Measurements from ENCODE around the gene RNASEH2B.

Gene RNASEH2B

DNA sequence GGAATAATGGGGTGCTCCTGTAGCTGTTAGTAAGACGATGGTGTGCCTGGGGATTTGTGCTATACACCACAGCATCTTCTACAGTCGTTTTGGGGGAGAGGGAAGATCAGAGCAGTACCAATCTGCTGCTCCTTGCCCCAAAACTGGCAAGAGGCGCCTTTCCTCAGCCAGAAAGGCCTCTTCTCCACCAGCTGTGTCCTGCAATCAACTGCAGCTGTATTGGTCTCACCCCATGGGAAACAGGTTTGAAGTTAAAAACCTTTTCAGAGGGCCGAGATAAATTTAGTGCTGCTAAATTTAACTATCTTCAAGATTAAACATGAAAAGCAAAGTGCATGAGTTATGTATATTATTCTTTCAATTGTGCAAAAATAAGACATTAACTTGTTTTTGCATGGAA is 1.2 kb upstream of the RNASEH2B start:
- no peak for DNase-seq

DNA sequence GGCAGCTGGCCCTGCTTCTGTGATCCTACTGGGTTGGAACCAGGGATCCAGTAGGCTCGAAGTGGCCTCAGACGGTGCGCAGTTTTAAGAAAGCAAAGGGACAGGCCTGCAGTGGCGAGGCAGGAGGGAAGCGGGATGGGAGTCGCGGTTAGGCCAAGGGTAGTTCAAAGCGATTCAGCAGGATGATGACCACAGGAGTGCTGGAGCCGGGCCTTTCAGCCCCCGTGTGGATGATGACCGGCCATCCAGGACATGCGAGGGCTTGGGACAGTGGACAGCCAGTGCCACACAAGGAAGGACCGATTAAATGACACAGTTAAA is 854 bp downstream of the RNASEH2B start:
- peak in 1 of 2 experiments; percentile 45 for DNase-seq

DNA sequence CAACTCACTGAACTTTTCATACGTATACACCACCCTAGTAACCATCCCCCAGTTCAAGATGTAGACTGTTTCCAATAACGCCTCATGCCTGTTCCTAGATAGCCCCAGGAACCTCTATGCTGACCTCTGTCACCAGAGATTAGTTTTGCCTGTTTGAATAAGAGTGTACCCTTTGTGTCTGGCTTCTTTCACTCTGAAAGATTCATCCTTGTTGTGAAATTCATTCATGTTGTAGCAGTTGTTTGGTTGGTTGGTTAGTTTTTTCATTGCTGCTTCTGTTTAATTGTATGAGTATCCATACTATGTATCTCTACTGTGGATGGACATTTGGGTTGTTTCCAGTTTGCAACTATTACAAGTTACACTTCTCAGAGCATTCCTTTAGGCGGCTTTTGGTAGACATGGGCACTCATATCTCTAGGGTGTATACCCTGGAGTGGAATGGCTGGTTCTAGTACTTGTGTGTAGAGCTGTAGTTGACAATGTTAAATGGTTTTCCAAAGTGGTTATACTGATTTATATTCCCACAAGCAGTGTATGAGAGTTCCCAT is 1.6 kb downstream of the RNASEH2B start:
- peak in 1 of 2 experiments; percentile 15 for DNase-seq

DNA sequence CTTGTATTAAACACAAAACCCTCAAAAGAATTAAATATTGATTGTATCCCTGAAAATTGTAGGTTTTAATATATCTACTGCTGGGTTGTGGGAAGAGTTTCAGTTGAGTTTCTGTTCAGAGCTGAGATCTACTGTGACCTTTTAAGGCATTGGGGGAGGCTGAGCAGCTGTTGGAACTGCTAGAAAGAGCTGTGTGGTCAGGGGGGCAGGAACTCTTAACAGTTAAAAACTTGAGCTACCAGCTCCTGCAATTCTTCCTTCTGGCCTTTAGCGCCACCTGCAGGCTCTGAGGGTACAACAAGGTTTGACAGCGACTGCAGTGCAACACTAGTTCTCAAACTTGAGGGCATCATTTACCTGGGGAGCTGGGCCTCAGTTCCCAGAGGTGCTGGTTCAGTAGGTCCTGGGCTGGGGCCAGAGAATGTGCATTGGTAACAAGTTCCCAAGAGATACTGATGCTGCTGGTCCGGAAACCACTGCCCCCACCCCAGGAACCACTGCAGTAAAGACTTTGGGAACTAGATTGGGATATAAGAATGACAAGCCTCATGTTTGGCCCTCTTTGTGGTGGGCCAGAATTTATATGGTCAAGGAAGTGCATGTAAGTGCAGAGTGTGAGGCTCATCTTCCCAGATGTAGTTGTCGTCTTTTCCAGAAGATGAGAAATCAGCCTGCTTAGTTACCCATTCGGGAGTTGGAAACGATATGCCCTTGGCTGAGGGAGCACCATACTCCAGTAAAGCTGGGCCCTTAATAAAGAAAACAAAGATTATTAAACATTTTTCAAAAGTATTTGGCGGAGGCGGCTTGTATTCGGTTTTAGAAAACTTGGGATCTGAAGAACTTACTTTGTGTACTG is 2.6 kb downstream of the RNASEH2B start:
- DNase-seq = peak; percentile 69 to 92

DNA sequence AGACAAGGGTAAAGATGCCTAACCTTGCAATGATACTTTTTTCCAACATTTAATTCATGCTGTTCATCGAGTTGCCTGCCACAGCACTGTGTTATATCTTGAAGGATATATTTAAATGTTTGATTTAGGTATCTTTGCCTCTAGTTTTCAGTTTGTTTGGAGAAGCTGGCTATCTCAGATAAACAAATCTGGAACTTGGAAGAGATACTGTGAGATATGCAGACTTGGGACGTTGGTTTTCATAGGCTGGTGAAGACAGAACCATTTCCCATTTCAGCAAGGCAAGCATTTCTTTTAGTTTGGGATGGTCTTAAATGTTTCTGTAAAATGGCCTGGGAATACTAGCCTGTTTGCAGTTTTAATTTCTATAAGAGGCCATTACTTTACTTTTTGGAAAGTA is 3.3 kb downstream of the RNASEH2B start:
- DNase-seq = no peak

DNA sequence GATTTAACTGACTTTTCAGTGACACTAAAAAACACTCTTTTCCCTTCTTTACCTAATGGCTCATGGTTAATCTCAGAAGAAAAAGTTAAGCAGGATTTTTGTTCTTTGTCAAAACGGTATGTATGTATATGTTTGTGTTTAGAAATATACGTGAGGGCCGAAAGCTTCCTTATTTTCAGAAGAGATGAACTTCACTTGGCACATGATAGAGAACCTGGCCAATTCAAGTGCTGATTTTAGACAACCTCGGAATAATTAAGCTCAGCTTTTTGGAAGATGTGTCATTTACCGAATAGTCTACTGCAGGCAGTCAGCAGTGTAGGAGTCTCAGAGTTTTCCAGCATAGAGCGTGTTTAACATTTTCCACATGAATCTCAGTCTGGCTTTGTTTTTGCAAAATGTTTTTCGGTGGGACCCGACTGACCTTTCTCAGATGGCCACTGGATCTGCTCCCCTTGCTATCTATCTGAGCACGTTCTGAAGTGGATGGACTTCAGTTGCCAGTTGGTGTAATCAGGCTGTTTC is 4.6 kb downstream of the RNASEH2B start:
- DNase-seq = no peak

DNA sequence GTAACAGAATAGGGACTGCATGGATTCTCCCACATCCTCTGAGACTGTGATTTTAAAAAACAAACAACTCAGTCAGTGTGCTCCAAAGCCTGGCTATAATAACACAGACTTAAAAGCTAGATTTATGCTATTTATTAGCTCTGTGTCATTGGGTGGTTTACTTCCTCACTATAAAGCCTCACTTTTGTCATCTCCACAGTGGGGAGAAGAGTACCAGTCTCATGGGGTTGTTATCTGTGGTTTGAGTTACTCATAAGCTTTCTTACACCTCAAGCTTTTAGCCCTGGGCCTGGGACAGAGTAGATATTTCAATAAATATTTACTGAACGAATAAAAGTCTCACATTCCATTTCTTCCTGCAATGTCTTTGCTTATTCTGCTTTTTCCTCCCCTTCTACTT is 5.3 kb downstream of the RNASEH2B start:
- DNase-seq = no peak

DNA sequence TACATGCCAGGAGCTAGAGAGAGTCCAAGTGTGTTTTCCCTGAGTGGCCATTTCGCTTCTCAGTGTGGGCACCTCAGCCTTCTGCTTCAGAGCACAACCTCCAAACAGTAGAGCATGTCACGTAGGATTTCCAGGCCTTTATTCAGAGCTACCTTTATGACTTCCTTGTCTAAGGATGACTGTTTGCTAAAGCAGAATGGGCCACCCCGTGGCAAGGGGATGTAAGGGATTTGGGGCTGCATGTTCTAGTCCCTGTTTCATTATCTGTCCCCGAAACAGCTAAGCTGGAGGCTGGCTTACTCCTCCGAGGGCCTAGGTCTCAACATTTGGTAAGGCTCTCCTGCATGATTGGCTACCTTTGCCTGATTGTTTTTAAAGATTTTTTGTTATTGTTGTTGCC is 6.0 kb downstream of the RNASEH2B start:
- peak in 1 of 2 experiments; percentile 11 for DNase-seq

DNA sequence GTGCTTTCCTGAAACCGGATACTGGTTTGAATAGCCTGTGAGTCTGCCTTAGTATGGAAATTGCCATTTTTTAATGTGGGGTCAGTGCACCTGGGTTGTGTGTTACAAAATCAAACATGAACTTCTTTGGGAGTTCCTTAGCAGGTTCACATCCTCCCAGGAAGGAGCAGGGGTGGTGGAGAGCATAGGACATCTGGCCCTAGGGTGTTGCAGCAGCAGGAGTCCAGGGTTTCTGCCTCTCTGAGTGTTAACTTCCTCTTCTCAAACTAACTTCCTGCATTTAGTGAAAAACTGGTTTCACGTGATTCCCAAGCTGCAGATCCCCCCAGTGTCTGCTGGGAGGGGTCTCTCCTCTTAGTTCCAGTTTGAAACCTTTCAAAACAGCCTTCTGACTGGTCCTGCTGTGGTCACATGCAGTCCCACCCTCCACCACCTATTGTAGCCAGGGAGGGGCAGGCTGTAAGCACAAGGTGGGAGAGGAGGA is 7.2 kb downstream of the RNASEH2B start:
- DNase-seq = no peak

DNA sequence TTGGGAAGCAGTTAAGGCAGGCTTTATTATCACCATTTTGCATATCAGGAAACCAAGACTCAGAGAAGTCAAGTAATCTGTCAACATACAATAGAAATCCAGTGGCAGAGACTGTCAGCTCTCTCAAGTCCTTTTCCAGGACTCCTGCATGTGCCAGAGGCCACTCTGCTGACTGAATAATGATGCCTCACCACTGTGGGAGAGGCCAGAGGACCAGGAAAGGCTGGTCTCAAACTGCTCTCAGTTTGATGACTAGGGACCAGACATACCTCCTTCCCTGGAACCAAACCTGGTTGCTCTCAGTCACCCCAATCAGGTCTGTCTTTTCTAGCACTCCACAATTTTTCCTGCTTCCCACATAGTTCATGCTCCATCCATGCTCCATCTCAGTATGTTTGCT is 8.0 kb downstream of the RNASEH2B start:
- no peak for DNase-seq

DNA sequence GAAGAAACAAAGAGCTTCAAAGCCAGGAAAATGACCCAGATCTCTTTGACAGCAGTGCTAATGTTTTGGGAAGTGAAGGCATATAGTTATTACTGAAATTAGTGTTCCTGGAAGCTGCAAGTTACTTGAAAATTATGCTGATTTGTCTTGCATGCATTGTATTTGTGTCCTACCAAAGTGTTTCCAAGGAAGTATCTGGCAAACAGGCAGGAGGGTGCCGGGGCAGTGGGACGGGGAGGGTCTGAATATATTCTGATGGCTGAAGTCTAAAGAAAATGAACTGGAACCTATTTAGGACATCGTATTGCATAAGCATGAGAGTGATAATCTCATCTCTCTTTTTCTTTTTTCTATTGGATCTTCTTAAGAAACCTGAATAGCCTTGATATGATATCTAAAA is 9.0 kb downstream of the RNASEH2B start:
- no peak for DNase-seq

DNA sequence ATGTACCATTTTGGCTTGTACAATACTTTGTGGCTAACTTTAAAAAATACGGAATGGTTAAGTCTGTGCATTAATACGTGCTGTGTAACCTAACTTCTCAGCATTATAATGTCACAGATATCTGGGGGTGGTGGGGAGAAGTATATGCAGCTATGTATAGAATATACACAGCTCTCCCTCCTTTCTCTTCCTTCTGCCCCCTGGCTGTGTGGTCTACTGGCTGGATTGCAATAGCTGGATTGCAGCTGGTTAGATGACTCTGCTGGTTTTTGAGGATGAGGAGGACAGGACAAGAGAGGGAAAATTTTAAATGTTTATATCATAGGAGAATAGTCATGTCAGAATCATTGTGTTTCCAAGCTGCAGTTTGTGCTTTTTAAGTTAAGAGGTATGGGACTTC is 9.7 kb downstream of the RNASEH2B start:
- no peak for DNase-seq

DNA sequence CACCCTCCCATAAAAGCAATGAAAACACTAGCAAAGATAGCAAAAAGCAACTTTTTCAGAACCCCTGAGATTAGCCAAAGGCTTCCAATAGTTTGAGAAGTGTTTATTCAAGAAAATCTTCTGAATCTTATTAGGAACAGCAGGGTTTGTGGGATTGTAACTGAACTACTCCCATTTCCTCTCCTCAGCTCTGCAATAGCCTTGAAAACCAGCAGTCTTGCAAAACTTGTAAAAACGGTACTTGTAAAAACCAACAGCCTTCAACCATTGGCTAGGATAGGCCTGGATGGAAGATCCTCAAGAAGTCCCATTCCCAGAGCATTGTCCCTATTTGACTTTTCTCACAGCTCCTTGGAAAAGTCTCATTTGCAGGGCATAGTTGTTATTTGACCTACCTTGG is 12.1 kb downstream of the RNASEH2B start:
- DNase-seq = no peak

DNA sequence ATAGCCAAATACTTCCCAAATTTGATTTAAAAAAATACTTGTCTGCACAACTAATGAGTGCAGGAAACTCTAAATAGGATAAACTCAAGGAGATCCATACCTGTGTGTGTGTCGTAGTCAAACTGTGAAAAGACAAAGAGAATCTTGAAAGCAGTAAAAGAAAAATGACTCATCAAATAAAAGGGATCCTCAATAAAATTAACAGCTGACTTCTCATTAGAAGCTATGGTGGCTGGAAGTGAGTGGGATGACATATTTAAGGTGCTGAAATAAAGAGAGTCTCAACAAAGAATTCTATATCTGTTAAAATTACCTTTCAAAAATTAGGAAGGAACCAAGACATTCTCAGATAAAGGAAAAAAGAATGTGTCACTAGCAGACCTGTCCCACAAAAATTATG is 13.7 kb downstream of the RNASEH2B start:
- DNase-seq = no peak

DNA sequence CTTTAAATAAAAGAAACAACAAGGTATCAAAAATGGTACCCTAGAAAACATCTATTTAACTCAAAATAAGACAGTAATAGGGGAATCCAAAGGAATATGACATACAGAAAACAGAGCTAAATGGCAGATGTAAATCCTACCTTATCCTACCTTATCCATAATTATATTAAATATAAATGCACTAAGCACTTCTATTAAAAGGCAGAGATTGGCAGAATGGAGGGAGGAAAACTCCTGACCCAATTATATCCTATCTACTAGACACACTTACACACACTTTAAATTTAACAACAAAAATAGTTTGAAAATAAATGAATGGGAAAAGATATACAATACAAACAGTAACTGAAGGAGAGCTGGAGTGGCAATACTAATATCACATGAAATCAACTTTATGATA is 14.4 kb downstream of the RNASEH2B start:
- DNase-seq = no peak

DNA sequence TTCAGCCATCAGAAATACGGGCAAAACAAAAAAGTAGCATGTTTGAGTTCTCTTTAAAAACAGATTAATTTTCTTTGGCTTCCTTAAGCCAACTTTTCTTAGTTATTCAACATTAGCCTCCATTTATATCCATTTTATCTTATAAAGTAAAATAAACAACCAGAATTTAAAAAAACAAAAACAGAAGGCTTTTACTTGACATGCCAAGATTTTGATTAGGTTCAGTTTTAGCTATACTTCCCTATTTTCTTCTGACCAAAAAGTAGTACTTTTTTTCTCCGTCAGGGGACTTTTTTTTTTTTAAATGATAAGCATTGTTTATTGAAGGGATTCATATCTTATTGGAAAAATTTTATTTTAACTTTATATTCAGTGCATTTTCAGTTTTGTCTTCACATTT is 18.1 kb downstream of the RNASEH2B start:
- no peak for DNase-seq

DNA sequence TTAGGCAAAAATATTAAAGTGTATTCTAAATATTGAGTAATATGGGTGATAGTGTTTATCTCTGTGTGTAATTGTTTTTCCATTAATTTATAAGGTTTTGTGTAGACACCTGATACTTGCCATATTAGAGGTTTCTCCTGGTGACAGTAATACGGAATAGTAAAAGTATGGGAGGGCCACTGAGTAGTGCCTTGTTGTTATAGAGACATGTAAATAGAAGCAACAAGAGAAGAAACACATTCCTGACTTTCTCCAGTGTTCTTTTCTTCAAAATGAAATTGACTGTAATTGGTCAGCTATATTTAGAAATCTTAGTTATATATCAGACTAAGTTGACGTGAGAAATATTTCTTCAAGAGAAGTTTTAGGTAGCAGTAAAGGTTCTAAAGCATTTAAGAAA is 18.5 kb downstream of the RNASEH2B start:
- DNase-seq = no peak

DNA sequence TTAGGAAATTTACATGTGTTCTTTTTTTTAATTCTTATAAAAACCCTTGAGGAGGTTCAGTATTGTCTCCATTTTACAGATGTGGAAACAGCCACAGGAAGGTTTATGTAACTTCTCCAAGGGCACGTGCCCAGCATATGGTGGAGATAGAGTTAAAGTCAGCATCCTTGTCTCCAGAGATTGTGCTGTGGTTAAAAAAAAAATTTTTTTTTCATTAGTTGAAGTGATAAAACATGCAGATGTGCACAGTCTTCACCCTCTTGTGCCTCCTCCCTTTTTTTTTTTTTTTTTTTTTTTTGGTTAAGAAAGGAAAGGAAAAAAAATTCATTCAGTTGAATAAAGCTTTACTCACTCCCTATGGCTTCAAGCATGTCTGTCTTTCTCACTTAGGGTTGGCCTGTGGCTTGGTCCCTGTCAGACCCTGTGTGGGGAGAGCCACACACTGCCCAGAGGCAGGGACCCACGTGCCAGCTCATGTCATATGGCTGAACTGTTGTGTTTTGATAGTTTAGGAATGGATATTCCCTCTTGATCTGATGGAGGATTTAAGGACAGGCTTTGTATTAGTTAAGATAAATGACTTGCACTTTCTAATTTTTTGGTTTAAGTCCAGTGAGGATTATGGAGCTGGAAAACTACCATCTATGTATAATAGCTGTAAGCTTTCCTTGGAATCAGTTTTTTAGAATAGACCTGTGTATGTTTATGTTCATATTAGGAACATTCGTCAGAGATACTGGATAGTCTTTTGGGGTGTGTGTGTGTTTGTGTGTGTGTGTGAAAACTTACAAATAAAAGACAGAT is 19.3 kb downstream of the RNASEH2B start:
- DNase-seq = no peak

DNA sequence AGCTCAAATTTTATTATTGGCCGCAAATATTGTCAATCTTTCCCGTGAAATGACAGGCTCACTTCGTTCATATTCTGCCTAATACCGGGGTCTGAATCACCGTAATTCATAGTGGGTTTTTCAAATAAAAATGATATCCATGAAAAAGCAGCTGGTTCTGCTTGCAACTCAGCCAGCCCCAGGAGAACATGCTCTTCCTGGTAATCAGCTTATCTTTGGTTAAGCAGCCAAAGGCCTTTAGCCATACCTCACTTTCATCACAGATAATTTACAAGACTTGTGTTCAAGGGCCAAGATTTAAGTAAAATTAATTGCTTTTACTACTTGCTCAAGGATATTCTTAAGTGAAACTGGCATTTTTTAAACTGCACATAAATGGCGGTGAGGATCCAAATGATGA is 22.5 kb downstream of the RNASEH2B start:
- peak; percentile 17 to 82 for DNase-seq

DNA sequence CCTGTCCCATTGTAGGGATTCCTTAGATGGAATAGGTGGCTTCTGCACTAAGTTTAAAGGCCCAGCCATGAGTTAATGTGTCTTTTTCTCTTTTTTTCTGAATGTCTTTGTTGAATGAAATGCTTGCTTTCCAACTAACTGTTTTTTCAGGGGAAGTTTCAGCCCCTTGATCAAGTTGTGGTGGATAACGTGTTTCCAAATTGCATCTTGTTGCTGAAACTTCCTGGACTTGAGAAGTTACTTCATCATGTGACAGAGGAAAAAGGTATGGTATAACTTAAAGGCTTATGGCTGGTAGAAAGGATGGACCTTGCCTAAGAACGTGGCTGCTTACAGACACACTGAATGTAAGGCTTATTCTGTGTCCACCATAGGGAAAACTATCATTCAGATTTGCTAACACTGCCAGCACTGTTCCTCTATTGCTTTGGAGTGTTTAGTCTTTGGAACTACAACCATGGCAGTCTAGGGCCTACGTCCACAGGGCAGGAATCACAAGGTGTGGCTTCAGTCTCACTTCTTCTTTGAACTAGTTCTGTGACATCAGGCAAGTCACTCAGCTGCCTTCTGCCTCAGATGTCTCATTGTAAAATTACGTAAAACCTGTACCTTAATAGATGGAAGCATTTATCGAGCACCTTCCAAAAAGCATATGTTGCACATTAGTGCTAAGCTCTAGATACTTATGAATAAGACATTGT is 25.3 kb downstream of the RNASEH2B start:
- DNase-seq = no peak

DNA sequence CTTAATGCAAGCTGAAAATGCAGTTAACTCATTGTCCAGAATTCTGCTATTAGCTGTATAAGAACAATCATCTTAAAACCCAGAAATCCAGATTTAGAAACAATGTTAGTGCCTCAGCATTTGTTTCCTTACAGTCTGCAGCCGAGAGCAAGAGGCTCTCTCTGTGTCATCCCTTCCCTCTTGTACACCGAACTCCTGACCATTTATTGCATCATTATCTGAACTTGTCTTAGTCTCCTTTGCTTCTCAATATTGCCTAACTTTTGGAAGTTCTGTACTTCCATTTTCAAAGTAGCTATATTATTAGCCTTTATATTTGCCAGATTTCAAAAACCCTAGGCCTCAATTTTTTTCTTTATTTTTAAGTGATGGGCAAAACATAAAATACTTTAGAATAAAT is 27.1 kb downstream of the RNASEH2B start:
- DNase-seq = no peak

DNA sequence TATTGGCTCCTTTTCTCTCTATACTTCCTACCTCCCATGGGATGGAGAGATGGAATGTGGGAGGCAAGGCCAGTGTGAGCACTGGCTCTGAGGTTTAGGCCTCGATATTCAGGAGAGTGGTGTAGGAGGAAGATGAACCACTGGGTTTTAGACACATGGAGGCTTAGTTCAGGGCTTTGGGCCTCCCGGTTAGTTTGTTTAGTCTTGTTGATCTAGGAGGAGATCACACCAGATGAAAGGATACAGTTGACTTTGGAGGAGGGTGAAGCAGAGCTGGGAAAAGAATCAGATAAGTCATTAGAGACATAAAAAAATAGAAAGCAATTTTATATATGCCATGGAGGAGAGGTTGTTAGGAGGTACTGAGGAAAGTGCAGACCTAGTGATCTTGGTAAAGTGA is 30.9 kb downstream of the RNASEH2B start:
- DNase-seq = no peak

DNA sequence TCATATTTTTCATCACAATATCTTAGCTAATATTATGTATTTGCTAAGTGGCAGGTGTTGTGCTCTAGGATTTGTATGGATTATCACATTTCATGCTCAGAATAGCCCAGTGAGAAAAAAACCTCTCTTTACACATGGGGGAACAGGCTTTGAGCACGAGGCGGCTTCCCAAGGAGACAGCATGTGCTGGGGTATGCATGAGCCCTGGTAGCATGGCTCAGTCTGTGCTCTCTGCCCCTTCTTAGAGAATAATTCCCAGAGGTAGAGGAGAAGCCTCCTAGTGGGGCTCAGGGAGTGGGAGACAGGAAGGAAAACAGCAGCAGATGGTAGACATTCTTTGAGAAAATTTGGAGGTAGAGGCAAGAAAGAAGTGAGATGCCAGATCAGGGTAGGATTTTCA is 31.6 kb downstream of the RNASEH2B start:
- peak in 1 of 2 experiments; percentile 24 for DNase-seq
